HepG2 (cell line): ENCODE results near the gene KLF13.

Experiments
- CREM ChIP-seq, 2 experiments: sonication (generic) in 1 of 2; formaldehyde crosslinking in 1 of 2; IDR thresholded peaks; 2 replicates each; pipeline versions ENCODE4 v1.4.0 to v1.6.1; 2016 to 2020; ENCODE audit warnings: antibody characterized with exemption in 1 of 2, mild to moderate bottlenecking in 1 of 2, missing genetic modification reagents in 1 of 2
- CTCF ChIP-seq: sonication (generic); formaldehyde crosslinking; IDR thresholded peaks from 2 replicates; pipeline ENCODE4 v1.5.0; 2020; ENCODE audit warnings: mild to moderate bottlenecking, missing genetic modification reagents, moderate library complexity
- EP300 ChIP-seq, 3 experiments: sonication (generic) in 1 of 3; formaldehyde crosslinking in 1 of 3; IDR thresholded peaks; 2 replicates each; pipeline versions ENCODE4 v1.5.1 to v1.6.1; 2011 to 2020; ENCODE audit warnings: low read depth in 2 of 3, low read length in 2 of 3, borderline replicate concordance in 1 of 3, improper control_type of control experiment in 1 of 3, mild to moderate bottlenecking in 1 of 3, missing genetic modification reagents in 1 of 3, moderate library complexity in 1 of 3
- HDAC6 ChIP-seq: fragments of 200-600 bp; sonication (generic); IDR thresholded peaks from 2 replicates; pipeline ENCODE4 v1.7.0; 2017; ENCODE audit warnings: mild to moderate bottlenecking, antibody characterized with exemption, low read length, low read depth
- NR2F1 ChIP-seq, 2 experiments: fragments of 450-650 bp in 1 of 2; formaldehyde crosslinking in 1 of 2; IDR thresholded peaks; 2 replicates each; pipeline versions ENCODE4 v1.5.0 to v1.6.1; 2016 to 2020; ENCODE audit warnings: mild to moderate bottlenecking in 1 of 2, missing compliant biosample characterization in 1 of 2, missing genetic modification reagents in 1 of 2, moderate library complexity in 1 of 2
- STAT6 ChIP-seq: sonication (generic); formaldehyde crosslinking; IDR thresholded peaks from 2 replicates; pipeline ENCODE4 v1.4.0; 2020; ENCODE audit warnings: missing genetic modification reagents, mild to moderate bottlenecking, borderline replicate concordance
- TAF1 ChIP-seq: sonication (generic); formaldehyde crosslinking; IDR thresholded peaks from 2 replicates; pipeline ENCODE4 v1.4.0; 2020; ENCODE audit warnings: missing genetic modification reagents
- TARDBP ChIP-seq: sonication (generic); formaldehyde crosslinking; IDR thresholded peaks from 2 replicates; pipeline ENCODE4 v1.8.0; 2022; ENCODE audit warnings: mild to moderate bottlenecking, missing genetic modification reagents
- YY1 ChIP-seq: IDR thresholded peaks from 2 replicates; pipeline ENCODE4 v1.6.1; 2011; ENCODE audit warnings: low read length, low read depth, moderate library complexity, mild to moderate bottlenecking; ENCODE audit not compliant: insufficient read depth, insufficient replicate concordance
- ZNF337 ChIP-seq: sonication (generic); formaldehyde crosslinking; IDR thresholded peaks from 2 replicates; pipeline ENCODE4 v1.5.1; 2020; ENCODE audit warnings: missing genetic modification reagents, low read depth, mild to moderate bottlenecking, borderline replicate concordance
- TF ChIP-seq, protein P1 (sequence below): sonication (generic); formaldehyde crosslinking; IDR thresholded peaks from 2 replicates; pipeline ENCODE4 v1.4.0; 2020; ENCODE audit warnings: mild to moderate bottlenecking, missing genetic modification reagents
- TF ChIP-seq, protein P2 (sequence below): sonication (generic); formaldehyde crosslinking; IDR thresholded peaks from 2 replicates; pipeline ENCODE4 v1.5.1; 2020; ENCODE audit warnings: mild to moderate bottlenecking, missing genetic modification reagents, moderate library complexity
- TF ChIP-seq, protein P3 (sequence below): sonication (generic); formaldehyde crosslinking; IDR thresholded peaks from 2 replicates; pipeline ENCODE4 v1.8.1; 2022; ENCODE audit warnings: low read depth, mild to moderate bottlenecking, missing genetic modification reagents

DNA sequence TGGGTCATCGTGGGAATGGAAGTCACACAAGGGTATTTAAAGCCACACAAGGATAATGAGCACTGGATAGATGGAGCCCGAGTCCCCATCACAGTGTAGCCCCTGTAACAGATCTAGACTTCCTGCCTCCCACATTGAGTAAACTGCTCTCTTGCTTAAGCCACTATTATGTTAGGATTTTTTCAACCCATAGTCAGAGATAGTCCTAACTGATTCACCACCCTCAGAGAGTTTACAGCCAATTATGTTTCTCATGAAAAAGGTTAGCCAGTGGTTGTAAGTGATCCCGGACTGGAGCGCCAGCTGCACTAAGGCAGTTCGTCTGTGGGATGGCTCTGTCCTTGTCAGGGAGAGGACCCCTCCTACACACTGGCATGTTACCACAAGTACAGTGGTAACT is 77.0 kb downstream of the KLF13 start:
- TF ChIP-seq, protein P1, sequence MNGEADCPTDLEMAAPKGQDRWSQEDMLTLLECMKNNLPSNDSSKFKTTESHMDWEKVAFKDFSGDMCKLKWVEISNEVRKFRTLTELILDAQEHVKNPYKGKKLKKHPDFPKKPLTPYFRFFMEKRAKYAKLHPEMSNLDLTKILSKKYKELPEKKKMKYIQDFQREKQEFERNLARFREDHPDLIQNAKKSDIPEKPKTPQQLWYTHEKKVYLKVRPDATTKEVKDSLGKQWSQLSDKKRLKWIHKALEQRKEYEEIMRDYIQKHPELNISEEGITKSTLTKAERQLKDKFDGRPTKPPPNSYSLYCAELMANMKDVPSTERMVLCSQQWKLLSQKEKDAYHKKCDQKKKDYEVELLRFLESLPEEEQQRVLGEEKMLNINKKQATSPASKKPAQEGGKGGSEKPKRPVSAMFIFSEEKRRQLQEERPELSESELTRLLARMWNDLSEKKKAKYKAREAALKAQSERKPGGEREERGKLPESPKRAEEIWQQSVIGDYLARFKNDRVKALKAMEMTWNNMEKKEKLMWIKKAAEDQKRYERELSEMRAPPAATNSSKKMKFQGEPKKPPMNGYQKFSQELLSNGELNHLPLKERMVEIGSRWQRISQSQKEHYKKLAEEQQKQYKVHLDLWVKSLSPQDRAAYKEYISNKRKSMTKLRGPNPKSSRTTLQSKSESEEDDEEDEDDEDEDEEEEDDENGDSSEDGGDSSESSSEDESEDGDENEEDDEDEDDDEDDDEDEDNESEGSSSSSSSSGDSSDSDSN (CRISPR knock-in tag), result no peak
- no peak for TF ChIP-seq CTCF
- TF ChIP-seq YY1, result no peak
- TF ChIP-seq NR2F1 (CRISPR knock-in tag; IDR thresholded peaks at IDR 0.05), result no peak
- no peak for TF ChIP-seq STAT6 (CRISPR knock-in tag)
- TF ChIP-seq TARDBP, result no peak
- no peak for TF ChIP-seq ZNF337
- TF ChIP-seq TAF1 (CRISPR knock-in tag), result no peak
- TF ChIP-seq, protein P2, sequence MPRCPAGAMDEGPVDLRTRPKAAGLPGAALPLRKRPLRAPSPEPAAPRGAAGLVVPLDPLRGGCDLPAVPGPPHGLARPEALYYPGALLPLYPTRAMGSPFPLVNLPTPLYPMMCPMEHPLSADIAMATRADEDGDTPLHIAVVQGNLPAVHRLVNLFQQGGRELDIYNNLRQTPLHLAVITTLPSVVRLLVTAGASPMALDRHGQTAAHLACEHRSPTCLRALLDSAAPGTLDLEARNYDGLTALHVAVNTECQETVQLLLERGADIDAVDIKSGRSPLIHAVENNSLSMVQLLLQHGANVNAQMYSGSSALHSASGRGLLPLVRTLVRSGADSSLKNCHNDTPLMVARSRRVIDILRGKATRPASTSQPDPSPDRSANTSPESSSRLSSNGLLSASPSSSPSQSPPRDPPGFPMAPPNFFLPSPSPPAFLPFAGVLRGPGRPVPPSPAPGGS (CRISPR knock-in tag), result no peak
- TF ChIP-seq EP300 (IDR thresholded peaks at IDR 0.05; ENCODE audit: low read depth in 2 of 2, low read length in 2 of 2), result no peak
- TF ChIP-seq EP300 (CRISPR knock-in tag; IDR thresholded peaks at IDR 0.05; ENCODE audit: borderline replicate concordance), result no peak
- TF ChIP-seq, protein P3, sequence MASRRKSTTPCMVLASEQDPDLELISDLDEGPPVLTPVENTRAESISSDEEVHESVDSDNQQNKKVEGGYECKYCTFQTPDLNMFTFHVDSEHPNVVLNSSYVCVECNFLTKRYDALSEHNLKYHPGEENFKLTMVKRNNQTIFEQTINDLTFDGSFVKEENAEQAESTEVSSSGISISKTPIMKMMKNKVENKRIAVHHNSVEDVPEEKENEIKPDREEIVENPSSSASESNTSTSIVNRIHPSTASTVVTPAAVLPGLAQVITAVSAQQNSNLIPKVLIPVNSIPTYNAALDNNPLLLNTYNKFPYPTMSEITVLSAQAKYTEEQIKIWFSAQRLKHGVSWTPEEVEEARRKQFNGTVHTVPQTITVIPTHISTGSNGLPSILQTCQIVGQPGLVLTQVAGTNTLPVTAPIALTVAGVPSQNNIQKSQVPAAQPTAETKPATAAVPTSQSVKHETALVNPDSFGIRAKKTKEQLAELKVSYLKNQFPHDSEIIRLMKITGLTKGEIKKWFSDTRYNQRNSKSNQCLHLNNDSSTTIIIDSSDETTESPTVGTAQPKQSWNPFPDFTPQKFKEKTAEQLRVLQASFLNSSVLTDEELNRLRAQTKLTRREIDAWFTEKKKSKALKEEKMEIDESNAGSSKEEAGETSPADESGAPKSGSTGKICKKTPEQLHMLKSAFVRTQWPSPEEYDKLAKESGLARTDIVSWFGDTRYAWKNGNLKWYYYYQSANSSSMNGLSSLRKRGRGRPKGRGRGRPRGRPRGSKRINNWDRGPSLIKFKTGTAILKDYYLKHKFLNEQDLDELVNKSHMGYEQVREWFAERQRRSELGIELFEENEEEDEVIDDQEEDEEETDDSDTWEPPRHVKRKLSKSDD, result no peak
- no peak for TF ChIP-seq HDAC6
- TF ChIP-seq CREM (IDR thresholded peaks at IDR 0.05), result no peak
- TF ChIP-seq CREM (CRISPR knock-in tag; IDR thresholded peaks at IDR 0.05), result no peak
